ENCODE measurements around the gene SERPINB2. TPM values are rescaled to one million over a fixed set of nuclear protein-coding genes. Genes with fewer than 3 reads are reported as not detected.
"Not testable (repeated sequence)": the region's sequence is repeated elsewhere in the genome, so short reads cannot be mapped to it uniquely, and the experiment has no call there.

SERPINB2 gene
- total and polyA plus RNA-seq, 2 donors, result 2.5 to 11.3 TPM

DNA sequence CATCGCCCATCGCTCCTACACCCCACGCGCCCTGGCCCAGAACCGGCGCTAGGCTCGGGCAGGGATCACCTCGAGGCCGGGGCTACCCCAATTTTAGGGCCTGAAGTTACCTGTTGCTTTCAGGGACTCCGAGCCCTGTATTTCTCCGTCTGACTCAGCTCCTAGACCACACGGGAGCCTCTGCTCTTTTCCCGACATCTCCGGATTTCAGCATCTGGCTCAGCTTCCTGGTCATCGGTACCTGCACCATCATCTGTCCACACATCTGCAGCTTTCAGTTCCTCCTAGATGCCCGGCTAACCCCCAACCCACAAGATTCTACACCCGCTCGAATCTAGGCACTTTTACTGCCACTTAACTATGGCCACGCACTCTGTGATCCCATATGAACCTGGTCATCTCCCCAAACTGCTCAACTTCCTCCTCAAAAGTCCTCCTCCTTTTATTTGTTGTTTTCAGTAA is 49.5 kb downstream of the SERPINB2 start:
- H3K27me3 ChIP-seq (ENCODE audit: control insufficient read depth in 2 of 2, insufficient read depth in 1 of 2, low read length in 1 of 2), result peaks cover 16 to 26% of the 10 kb centered on the region in 2 donors
- no peaks in the 10 kb centered on the region for H3K36me3 ChIP-seq (ENCODE audit: control insufficient read depth in 2 of 2, insufficient read depth in 2 of 2, low read length in 1 of 2)
- DNase-seq (ENCODE audit: low read depth in 6 of 9, low spot score in 9 of 9), result no peak
- peaks cover 0 to 9% of the 10 kb centered on the region in 2 donors for H3K4me1 ChIP-seq (ENCODE audit: control insufficient read depth in 2 of 2, insufficient read depth in 2 of 2, low read length in 2 of 2)
- no peak overlapping the region for H3K27ac ChIP-seq (ENCODE audit: low read depth in 1 of 2, low read length in 1 of 2)
- H3K4me3 ChIP-seq (ENCODE audit: low read length in 2 of 2), result peak overlapping the region; percentile 32 to 33
- 53% methylated on average over 19 of the region's 19 CpGs for WGBS
- no peaks in the 10 kb centered on the region for H3K9me3 ChIP-seq (ENCODE audit: control insufficient read depth in 2 of 2, insufficient read depth in 1 of 2, low read length in 1 of 2)

- no peak overlapping the region for H3K4me3 ChIP-seq (ENCODE audit: low read length in 2 of 2)
- 98% methylated on average over 8 of the region's 8 CpGs for WGBS
- no peaks in the 10 kb centered on the region for H3K36me3 ChIP-seq (ENCODE audit: control insufficient read depth in 2 of 2, insufficient read depth in 2 of 2, low read length in 1 of 2)
- H3K9me3 ChIP-seq (ENCODE audit: control insufficient read depth in 2 of 2, insufficient read depth in 1 of 2, low read length in 1 of 2), result no peaks in the 10 kb centered on the region
- peaks cover 16 to 26% of the 10 kb centered on the region in 2 donors for H3K27me3 ChIP-seq (ENCODE audit: control insufficient read depth in 2 of 2, insufficient read depth in 1 of 2, low read length in 1 of 2)
- DNase-seq (ENCODE audit: low read depth in 6 of 9, low spot score in 9 of 9), result no peak
- peaks cover 0 to 9% of the 10 kb centered on the region in 2 donors for H3K4me1 ChIP-seq (ENCODE audit: control insufficient read depth in 2 of 2, insufficient read depth in 2 of 2, low read length in 2 of 2)
- no peak overlapping the region for H3K27ac ChIP-seq (ENCODE audit: low read depth in 1 of 2, low read length in 1 of 2)
Observed at GRCh38 chr18:63940008-63940407, 52.5 kb downstream of the SERPINB2 start.

- 91% methylated on average over 17 of the region's 17 CpGs for WGBS
- not testable (repeated sequence) for H3K27ac ChIP-seq (ENCODE audit: low read depth in 1 of 2, low read length in 1 of 2); H3K4me3 ChIP-seq (ENCODE audit: low read length in 2 of 2); DNase-seq (ENCODE audit: low read depth in 6 of 9, low spot score in 9 of 9); H3K9me3 ChIP-seq (ENCODE audit: control insufficient read depth in 2 of 2, insufficient read depth in 1 of 2, low read length in 1 of 2); H3K4me1 ChIP-seq (ENCODE audit: control insufficient read depth in 2 of 2, insufficient read depth in 2 of 2, low read length in 2 of 2); H3K36me3 ChIP-seq (ENCODE audit: control insufficient read depth in 2 of 2, insufficient read depth in 2 of 2, low read length in 1 of 2)
- H3K27me3 ChIP-seq (ENCODE audit: control insufficient read depth in 2 of 2, insufficient read depth in 1 of 2, low read length in 1 of 2), result peaks cover 16 to 24% of the 10 kb centered on the region in 2 donors
Observed at GRCh38 chr18:63940543-63941050, 53.1 kb downstream of the SERPINB2 start.

DNA sequence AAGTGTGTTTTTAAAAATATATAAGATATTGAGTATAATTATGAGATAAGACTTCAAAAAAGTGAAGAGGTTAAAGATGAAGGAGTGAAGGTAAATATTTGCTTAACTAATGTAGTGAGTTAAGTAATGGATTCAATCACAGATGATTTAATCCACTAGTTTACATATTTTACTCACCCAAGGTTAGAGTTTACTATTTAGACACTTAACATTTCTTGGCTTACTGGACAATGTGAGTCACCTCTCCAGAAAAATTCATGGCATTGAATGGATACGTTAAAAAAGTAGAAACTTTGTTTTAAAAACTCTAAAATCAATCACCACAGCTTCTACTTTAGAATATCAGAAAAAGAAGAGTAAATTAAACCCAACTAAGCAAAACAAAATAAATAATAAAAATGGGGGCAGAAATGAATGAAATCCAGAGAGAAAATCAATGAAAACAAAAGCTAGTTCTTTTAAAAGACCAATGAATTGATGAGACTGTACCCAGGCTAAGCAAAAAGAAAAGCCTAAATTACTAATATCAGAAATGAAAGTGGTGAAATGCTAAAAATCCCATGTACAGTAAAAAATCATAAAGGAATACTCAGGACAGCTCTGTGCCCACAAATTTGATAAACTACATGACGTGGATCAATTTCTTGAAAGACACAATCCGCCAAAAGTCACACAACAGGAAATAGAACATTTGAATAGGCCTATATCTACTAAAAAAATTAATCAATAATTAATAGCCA is 59.7 kb downstream of the SERPINB2 start:
- H3K27ac ChIP-seq (ENCODE audit: low read depth in 1 of 2, low read length in 1 of 2), result no peak overlapping the region
- no peaks in the 10 kb centered on the region for H3K36me3 ChIP-seq (ENCODE audit: control insufficient read depth in 2 of 2, insufficient read depth in 2 of 2, low read length in 1 of 2)
- peaks cover 0 to 9% of the 10 kb centered on the region in 2 donors for H3K27me3 ChIP-seq (ENCODE audit: control insufficient read depth in 2 of 2, insufficient read depth in 1 of 2, low read length in 1 of 2)
- no peak for DNase-seq (ENCODE audit: low read depth in 6 of 9, low spot score in 9 of 9)
- WGBS, result 96% methylated on average over 3 of the region's 3 CpGs
- no peaks in the 10 kb centered on the region for H3K9me3 ChIP-seq (ENCODE audit: control insufficient read depth in 2 of 2, insufficient read depth in 1 of 2, low read length in 1 of 2)
- H3K4me1 ChIP-seq (ENCODE audit: control insufficient read depth in 2 of 2, insufficient read depth in 2 of 2, low read length in 2 of 2), result peaks cover 0 to 5% of the 10 kb centered on the region in 2 donors
- H3K4me3 ChIP-seq (ENCODE audit: low read length in 2 of 2), result no peak overlapping the region

- no peak within 1 kb of the TSS for H3K27ac ChIP-seq (ENCODE audit: low read depth in 1 of 2, low read length in 1 of 2)
- peaks cover 0 to 9% of the 10 kb centered on the region in 2 donors for H3K27me3 ChIP-seq (ENCODE audit: control insufficient read depth in 2 of 2, insufficient read depth in 1 of 2, low read length in 1 of 2)
- H3K9me3 ChIP-seq (ENCODE audit: control insufficient read depth in 2 of 2, insufficient read depth in 1 of 2, low read length in 1 of 2), result no peaks in the 10 kb centered on the region
- H3K36me3 ChIP-seq (ENCODE audit: control insufficient read depth in 2 of 2, insufficient read depth in 2 of 2, low read length in 1 of 2), result no peaks in the 10 kb centered on the region
- WGBS, result 27% methylated on average over 35 of the region's 35 CpGs
- H3K4me3 ChIP-seq (ENCODE audit: low read length in 2 of 2), result no peak within 1 kb of the TSS
- peaks cover 0 to 5% of the 10 kb centered on the region in 2 donors for H3K4me1 ChIP-seq (ENCODE audit: control insufficient read depth in 2 of 2, insufficient read depth in 2 of 2, low read length in 2 of 2)
- DNase-seq (ENCODE audit: low read depth in 6 of 9, low spot score in 9 of 9), result peak in 2 of 9 donors; percentile 26 to 40
Observed at GRCh38 chr18:63949068-63949737, 61.7 kb downstream of the SERPINB2 start, which contains the start of gene HMSD. Gene HMSD, plus strand, starts transcription at chr18:63949301. Its CDS starts 4,155 bp downstream, at chr18:63953456.

- DNase-seq (ENCODE audit: low read depth in 6 of 9, low spot score in 9 of 9), result no peak
- no peaks in the 10 kb centered on the region for H3K36me3 ChIP-seq (ENCODE audit: control insufficient read depth in 2 of 2, insufficient read depth in 2 of 2, low read length in 1 of 2)
- H3K9me3 ChIP-seq (ENCODE audit: control insufficient read depth in 2 of 2, insufficient read depth in 1 of 2, low read length in 1 of 2), result no peaks in the 10 kb centered on the region
- no peak overlapping the region for H3K27ac ChIP-seq (ENCODE audit: low read depth in 1 of 2, low read length in 1 of 2)
- H3K27me3 ChIP-seq (ENCODE audit: control insufficient read depth in 2 of 2, insufficient read depth in 1 of 2, low read length in 1 of 2), result peaks cover 0 to 9% of the 10 kb centered on the region in 2 donors
- 91% methylated on average over 4 of the region's 4 CpGs for WGBS
- peaks cover 0 to 5% of the 10 kb centered on the region in 2 donors for H3K4me1 ChIP-seq (ENCODE audit: control insufficient read depth in 2 of 2, insufficient read depth in 2 of 2, low read length in 2 of 2)
- no peak overlapping the region for H3K4me3 ChIP-seq (ENCODE audit: low read length in 2 of 2)
Observed at GRCh38 chr18:63951302-63951705, 63.8 kb downstream of the SERPINB2 start.

Other genes with a start within 250 kb of the SERPINB2 start
- 2.5 TPM for gene SERPINB4, start 243.4 kb upstream of the SERPINB2 start, total RNA-seq
- 48.3 TPM for gene SERPINB4, start 243.4 kb upstream of the SERPINB2 start, polyA plus RNA-seq
- 2.6 TPM for gene SERPINB3, start 225.8 kb upstream of the SERPINB2 start, total RNA-seq
- 47.5 TPM for gene SERPINB3, start 225.8 kb upstream of the SERPINB2 start, polyA plus RNA-seq
- gene SERPINB11, start 184.7 kb upstream of the SERPINB2 start, total RNA-seq, result not detected
- 0.23 TPM for gene SERPINB11, start 184.7 kb upstream of the SERPINB2 start, polyA plus RNA-seq
- gene SERPINB7, start 112.3 kb upstream of the SERPINB2 start, total RNA-seq, result 1.4 TPM
- gene SERPINB7, start 112.3 kb upstream of the SERPINB2 start, polyA plus RNA-seq, result 28.9 TPM
- gene SERPINB10, start 20.3 kb downstream of the SERPINB2 start, total RNA-seq, result 1.7 TPM
- 2.5 TPM for gene SERPINB10, start 20.3 kb downstream of the SERPINB2 start, polyA plus RNA-seq
- 2.7 TPM for gene HMSD, start 61.6 kb downstream of the SERPINB2 start, total RNA-seq
- 1.6 TPM for gene HMSD, start 61.6 kb downstream of the SERPINB2 start, polyA plus RNA-seq
- 7.0 TPM for gene SERPINB8, start 82.4 kb downstream of the SERPINB2 start, total RNA-seq
- 11.2 TPM for gene SERPINB8, start 82.4 kb downstream of the SERPINB2 start, polyA plus RNA-seq

Measured in thymus (tissue), 11 donors.